ENCODE measurements around the gene NUB1.

Gene NUB1

DNA sequence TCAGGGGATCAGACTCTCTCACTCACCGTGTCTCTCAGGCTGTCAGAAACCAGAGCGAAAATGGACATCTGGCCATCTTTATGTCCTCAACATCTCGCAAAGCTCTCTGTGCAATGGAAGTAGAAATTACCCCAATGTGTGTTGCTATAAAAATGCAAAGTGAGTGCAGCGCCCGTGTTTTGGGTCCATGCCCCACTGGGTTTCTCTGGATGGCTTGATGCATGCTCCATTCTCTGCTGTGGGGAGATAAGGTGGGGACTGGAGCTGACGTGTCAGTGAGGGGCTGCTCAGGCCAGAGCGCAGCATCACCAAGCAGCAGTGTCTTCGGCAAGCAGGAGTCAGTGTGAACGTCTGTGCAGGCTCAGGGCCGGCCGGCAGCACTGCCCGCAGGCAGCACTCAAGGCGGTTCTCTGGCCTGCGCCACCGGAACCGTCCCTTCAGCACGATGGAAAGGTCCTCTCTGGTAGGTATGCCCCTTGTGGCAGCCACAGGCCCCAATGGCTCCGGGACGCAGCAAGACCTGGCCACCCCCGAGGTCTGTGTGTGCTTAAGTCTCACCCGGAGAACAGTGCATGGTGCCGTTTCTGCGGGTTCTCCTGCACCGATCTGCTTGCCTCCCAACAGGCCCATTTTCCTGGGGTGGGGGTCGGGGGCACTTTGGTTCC is 38.1 kb downstream of the NUB1 start:
- H3K4me3 ChIP-seq (ENCODE audit: low read depth, low read length), result no peak overlapping the region
- TF ChIP-seq, protein P1, sequence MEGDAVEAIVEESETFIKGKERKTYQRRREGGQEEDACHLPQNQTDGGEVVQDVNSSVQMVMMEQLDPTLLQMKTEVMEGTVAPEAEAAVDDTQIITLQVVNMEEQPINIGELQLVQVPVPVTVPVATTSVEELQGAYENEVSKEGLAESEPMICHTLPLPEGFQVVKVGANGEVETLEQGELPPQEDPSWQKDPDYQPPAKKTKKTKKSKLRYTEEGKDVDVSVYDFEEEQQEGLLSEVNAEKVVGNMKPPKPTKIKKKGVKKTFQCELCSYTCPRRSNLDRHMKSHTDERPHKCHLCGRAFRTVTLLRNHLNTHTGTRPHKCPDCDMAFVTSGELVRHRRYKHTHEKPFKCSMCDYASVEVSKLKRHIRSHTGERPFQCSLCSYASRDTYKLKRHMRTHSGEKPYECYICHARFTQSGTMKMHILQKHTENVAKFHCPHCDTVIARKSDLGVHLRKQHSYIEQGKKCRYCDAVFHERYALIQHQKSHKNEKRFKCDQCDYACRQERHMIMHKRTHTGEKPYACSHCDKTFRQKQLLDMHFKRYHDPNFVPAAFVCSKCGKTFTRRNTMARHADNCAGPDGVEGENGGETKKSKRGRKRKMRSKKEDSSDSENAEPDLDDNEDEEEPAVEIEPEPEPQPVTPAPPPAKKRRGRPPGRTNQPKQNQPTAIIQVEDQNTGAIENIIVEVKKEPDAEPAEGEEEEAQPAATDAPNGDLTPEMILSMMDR (IDR thresholded peaks at IDR 0.05; ENCODE audit: borderline replicate concordance, insufficient read depth, low read depth, low read length), result no peak

DNA sequence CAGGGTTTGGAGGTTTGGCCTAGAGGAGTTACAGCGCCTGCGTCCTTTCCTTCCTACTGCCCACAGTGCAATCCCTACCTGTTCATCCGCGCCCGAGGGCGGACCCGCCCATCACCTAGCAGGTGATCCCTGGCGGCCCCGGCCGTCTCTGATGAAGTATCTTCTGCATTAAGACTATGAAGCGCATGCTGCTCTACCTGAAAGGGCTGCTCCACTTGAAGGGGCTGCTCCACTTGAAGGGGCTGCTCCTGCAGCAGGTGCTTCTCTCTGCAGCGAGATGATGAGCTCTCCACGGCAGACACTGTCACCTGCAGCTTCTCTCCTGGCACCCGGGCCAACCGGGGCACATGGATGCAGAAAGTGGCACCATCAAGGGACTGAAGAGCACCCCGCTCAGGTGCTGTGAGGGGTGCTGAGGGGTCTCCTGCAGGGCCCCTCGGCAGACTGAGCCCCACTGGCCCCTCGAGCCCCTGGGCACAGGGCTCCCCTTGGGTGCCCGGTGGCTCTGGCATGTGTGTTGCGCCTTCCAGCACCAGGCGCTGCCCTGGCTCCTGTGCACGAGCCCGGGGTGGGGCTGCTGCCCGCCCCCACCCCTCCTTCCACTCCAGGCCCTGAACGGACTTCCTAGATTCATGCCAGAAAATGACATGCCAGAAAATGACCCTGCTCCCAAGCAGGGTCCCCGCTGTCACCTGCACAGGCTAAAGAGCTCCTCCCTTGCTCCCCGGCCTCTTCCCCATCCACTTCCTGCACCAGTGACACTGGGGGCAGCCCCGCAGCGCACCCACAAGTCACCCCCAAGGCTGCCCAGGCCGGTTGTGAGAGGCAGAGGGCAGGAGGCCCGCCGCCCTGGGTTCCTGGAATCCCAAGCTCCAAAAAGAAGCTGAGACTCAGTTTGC is 38.8 kb downstream of the NUB1 start:
- TF ChIP-seq, protein P1 (IDR thresholded peaks at IDR 0.05; ENCODE audit: borderline replicate concordance, insufficient read depth, low read depth, low read length), result no peak
- no peak overlapping the region for H3K4me3 ChIP-seq (ENCODE audit: low read depth, low read length)

DNA sequence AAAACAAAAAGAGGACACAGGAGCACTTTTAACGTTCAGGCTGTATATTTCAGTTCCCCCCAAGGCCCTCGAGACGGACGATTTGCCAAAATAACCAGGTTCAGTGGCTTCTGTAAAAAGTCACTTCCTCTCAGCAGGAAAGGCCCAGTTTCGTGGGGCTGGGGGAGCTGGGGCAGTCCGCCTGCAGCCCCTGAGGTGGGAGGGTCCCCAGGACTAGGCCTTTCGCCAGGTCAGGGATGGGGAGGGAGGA is 39.4 kb downstream of the NUB1 start:
- TF ChIP-seq, protein P1 (IDR thresholded peaks at IDR 0.05; ENCODE audit: borderline replicate concordance, insufficient read depth, low read depth, low read length), result no peak
- peak overlapping the region; percentile 35 for H3K4me3 ChIP-seq (ENCODE audit: low read depth, low read length)

DNA sequence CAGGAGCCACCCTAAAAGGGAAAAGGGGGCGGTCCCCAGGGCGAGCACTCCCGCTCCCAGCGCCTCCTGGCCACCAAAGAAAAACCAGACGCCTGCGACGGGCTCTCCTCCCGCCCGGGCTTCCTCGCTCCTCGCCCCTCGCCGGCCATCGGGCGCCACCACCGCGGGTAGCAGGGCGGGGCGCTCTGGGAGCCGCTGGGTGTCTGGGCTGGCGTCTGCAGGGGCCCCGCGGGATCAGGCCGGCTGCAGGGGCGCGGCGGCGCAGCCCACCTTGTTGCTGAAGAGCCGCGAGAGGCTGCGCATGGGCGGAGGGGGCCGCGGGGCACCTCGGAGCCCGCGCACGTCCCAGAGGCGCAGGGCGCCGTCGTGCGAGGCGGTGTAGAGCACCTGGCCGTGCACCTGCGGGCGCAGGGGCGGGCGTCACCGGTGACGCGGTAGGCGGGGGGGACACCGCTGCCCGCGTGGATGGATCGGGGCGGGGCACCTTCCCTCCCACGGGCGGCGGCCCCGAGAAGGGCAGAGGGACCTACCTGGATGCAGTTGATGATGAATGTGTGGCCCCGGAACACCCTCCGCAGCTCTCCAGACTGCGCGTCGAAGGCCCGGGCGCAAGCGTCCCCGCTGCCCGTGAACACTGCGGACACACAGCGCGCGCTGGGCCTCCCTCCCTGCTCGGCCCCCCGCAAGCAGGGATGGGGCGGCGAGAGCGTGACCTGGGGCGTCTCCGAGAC is 39.9 kb downstream of the NUB1 start:
- TF ChIP-seq, protein P1 (IDR thresholded peaks at IDR 0.05; ENCODE audit: borderline replicate concordance, insufficient read depth, low read depth, low read length), result 0 out of 2 replicates have a peak, but pooled peaks have one; percentile 1
- H3K4me3 ChIP-seq (ENCODE audit: low read depth, low read length), result peak overlapping the region; percentile 35

DNA sequence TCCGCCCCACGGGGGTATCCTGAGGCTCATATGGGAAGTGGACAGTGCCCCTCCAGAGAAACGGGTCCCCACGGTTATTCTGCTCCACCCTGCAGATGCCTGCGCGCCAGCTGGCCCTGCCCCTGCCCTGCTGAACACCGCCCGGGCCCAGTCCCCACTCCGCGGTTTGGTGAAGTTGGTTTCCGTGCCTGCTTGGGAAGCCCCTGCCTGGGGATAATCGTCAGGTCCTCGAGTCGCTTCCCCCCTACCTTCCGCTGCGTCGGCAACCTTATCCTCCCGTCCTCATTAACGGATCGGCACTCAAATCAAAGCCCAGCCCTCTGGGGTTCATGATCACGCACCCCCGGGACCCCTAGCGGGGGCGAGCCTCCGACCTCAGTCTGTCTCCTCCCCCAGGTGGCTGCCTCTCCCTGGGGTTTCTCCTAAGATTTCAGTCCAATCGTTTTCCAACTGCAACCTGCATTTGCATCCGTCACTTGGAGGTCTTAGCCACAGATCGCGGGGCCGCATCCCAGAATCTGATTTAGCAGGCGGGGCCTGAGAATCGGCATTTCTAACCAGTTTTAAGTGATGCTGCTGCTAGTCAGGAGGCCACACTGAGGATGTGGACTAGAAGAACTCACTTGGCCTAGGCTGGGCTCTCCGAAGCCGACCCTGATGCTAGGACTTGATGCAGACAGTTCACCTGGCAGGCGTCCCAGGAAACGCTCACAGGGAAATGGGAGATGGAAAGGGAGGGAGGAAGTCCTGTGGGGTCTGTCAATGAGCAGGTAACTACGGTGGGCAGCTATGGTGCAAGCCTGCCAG is 40.7 kb downstream of the NUB1 start:
- H3K4me3 ChIP-seq (ENCODE audit: low read depth, low read length), result no peak overlapping the region
- TF ChIP-seq, protein P1 (IDR thresholded peaks at IDR 0.05; ENCODE audit: borderline replicate concordance, insufficient read depth, low read depth, low read length), result no peak

DNA sequence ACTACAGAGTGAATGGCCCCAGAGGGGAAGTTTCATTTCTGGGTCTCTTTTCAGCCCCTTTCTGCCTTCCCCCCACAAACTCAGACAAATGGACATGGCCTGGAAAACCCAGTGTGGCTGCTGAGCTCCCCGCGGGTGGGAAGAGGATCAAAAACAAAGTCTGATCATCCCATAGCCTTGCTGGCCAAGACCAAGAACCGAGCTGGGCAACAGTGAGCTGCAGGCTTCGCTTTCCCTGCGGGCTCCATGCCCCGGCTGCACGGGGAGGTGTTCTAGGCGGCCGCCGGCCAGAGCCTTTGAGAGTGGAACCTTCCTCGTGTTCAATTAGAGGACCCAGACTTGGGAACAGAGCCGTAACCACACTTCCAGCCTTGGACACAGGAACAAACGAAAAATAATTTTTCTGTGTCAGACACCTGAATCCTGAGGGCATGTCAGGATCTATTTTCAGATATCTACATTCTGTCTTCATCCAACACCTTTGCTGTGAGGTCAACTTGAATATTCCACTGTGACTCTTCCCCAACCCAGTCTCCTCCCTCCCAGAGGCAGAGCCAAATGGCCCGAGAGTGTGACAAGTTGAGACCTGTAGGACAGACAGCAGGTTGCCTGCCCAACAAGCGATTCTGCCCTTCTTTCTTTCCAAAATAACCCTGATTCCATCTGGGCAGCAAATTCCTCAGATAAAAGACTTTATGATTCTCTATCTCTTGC is 42.2 kb downstream of the NUB1 start:
- H3K4me3 ChIP-seq (ENCODE audit: low read depth, low read length), result no peak overlapping the region
- TF ChIP-seq, protein P1 (IDR thresholded peaks at IDR 0.05; ENCODE audit: borderline replicate concordance, insufficient read depth, low read depth, low read length), result no peak
